Measurements from ENCODE around the gene CNPY3.

CNPY3 gene

DNA sequence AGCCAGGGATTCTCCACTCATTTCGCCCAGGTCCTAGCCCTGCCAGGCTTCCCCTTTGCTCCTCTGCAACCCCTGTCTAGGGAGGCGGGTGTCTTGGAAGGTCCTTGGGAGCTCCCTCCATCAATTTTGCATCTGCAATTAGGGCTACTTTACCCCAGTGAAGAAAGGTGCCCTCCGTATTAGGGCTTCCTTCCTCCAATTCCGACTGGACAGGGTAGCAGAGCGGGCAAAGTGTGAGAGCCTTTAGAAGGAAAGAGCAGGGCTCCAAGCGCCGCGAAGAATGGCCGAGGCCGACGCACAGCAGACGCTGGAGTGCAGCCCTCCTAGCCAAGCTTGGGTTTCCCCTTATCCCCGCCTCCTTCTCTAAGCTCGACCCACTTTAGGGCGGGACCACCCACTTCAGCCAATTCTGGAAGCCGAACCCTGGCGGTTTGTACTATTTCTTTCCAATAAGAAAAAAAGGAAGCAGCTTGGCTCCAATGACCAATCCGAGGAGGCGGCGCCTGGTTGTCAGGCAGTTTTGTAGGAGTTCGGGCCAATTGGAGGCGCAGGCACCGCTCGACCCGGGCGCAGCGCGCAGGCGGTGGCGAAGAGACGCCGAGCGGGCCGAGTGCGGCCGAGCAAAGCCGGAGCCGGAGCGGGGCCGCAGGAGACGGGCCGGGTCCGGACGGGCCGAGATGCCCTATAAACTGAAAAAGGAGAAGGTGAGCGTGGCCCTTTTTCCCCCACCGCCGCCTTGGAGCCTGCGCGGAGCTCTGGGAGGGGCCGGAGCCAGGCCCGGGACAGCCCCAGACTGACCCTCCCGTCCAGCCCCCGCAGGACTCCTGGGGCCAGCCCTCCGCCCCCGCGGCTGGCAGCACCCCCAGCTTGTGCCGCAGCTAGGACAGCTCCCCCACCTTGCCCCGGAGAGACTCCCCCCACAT is 55.0 kb downstream of the CNPY3 start, which contains the start of gene PPP2R5D:
Gene PPP2R5D (plus strand): TSS at position 570 of the 923 bp plus-strand sequence. CDS start 108 bp downstream, at position 678.
- Histone ChIP-seq H3K9me3 (ENCODE audit: control insufficient read depth, insufficient read depth, low read length) (no peaks in the 10 kb centered on the region), H3K4me3 (ENCODE audit: low read depth, low read length) (peak within 1 kb of the TSS; percentile 81), H3K36me3 (ENCODE audit: control insufficient read depth, insufficient read depth, low read length) (peaks cover 6% of the 10 kb centered on the region; the same call in 1 of the 2 replicates), H3K4me1 (ENCODE audit: control insufficient read depth, insufficient read depth, low read length) (peaks cover 7% of the 10 kb centered on the region), H3K27ac (ENCODE audit: low read depth, low read length) (peak within 1 kb of the TSS; percentile 85), H3K9ac (ENCODE audit: low read depth, low read length) (peak within 1 kb of the TSS; percentile 72), H3K27me3 (ENCODE audit: control insufficient read depth, insufficient read depth, low read length) (no peaks in the 10 kb centered on the region)

DNA sequence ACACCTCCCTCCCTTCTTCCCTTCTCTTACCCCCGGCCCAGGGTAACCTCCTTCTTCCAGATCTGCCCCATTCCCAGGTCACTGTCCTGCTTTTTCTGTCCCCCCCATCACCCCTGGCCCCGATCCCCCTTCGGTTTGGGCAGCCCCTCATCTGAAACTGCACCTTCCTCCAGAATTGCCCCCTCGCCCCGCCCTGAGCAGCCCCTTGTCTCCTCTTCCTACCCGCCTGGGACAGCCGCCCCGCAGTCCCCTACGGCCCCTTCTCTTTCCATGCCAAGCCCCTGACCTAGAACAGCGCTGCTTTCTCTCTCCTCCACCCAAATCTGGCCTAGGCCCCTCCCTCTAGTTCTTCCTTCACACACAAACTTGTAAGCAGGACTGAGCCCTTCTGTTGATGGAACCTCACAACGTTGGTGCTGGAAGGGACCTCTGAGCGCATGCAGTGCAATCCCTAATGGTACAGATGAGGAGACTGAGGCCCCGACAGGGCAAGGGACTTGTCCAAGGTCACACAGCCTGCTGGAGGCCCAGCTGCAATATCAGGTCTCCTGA is 55.7 kb downstream of the CNPY3 start:
- Histone ChIP-seq H3K4me3 (ENCODE audit: low read depth, low read length) (peak overlapping the region; percentile 79), H3K9ac (ENCODE audit: low read depth, low read length) (no peak overlapping the region), H3K27me3 (ENCODE audit: control insufficient read depth, insufficient read depth, low read length) (no peaks in the 10 kb centered on the region), H3K27ac (ENCODE audit: low read depth, low read length) (no peak overlapping the region), H3K36me3 (ENCODE audit: control insufficient read depth, insufficient read depth, low read length) (peaks cover 13% of the 10 kb centered on the region; the same call in 1 of the 2 replicates), H3K9me3 (ENCODE audit: control insufficient read depth, insufficient read depth, low read length) (no peaks in the 10 kb centered on the region), H3K4me1 (ENCODE audit: control insufficient read depth, insufficient read depth, low read length) (no peaks in the 10 kb centered on the region)

DNA sequence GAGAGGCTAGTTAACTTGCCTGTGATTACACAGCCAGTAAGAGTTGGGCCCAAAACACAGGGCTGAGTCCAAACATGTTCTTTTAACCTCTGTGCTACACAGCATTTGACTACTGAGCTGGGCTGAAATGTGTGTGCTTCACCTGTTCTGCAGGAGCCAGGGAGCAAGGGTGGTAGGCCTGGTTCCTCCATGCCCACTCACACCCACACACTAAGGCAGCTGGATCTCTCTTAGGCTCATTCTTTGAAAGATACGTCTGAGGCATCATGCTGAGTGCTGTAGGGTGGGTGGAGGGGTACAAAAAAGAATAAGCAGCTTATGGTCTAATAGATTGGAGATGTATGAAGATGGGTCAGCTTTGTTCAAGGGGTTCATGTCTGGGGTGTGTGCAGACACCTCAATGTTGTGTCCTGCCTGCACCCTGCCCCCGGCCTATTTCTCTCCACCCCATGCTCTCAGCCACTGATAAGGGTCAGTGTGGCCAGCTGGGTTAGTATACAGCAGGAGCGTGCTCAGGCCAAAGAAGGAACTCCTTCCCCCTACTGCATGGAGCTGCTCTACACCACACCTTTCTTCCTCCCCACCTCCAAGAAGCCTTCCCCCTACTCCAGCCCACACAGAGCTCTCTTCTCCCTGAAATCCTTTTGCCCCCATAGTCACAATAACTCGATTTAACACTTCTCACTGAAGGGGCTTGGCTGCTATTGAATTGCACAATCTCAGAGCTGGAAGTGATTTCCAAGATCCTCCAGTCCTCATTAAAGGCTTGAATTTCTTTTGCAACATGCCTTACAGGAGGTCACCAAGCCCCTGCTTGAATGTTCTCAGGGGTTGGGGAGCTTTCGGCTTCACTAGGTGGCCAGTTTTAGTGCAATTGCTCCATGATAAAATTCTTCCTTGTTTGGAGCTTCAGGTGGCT is 58.5 kb downstream of the CNPY3 start:
- peaks cover 29% of the 10 kb centered on the region for H3K36me3 ChIP-seq (ENCODE audit: control insufficient read depth, insufficient read depth, low read length)
- H3K27me3 ChIP-seq (ENCODE audit: control insufficient read depth, insufficient read depth, low read length) = no peaks in the 10 kb centered on the region
- H3K4me1 ChIP-seq (ENCODE audit: control insufficient read depth, insufficient read depth, low read length) = no peaks in the 10 kb centered on the region
- no peaks in the 10 kb centered on the region for H3K9me3 ChIP-seq (ENCODE audit: control insufficient read depth, insufficient read depth, low read length)
- no peak overlapping the region for H3K4me3 ChIP-seq (ENCODE audit: low read depth, low read length)
- no peak overlapping the region for H3K27ac ChIP-seq (ENCODE audit: low read depth, low read length)
- H3K9ac ChIP-seq (ENCODE audit: low read depth, low read length) = no peak overlapping the region

DNA sequence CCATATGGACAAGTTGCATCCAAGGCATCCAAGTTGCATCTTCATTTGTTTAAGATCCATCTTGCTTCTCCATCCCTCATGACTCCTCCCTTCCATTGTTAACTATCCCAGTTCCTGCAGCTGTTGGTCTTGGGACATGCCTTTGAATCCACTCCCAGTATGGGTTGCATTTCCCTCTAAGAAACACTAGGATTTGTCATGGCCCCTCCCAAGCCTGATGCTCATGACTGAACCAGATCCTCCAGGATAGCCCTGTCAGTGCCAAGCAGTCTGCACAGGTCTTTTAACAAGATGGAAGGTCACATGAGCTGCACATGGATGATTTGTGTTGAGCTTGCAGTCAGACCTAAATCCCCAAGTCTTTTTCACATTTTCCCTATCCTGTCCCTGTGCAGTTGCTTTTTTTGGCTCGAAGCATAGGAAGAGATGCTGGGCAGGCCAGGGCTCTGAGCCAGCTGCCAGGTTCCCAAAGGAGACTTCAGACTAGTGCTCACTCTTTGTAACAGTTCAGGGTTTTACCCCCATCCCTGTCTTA is 59.3 kb downstream of the CNPY3 start:
- Histone ChIP-seq H3K4me1 (ENCODE audit: control insufficient read depth, insufficient read depth, low read length) (no peaks in the 10 kb centered on the region), H3K36me3 (ENCODE audit: control insufficient read depth, insufficient read depth, low read length) (peaks cover 31% of the 10 kb centered on the region), H3K9me3 (ENCODE audit: control insufficient read depth, insufficient read depth, low read length) (no peaks in the 10 kb centered on the region), H3K27ac (ENCODE audit: low read depth, low read length) (no peak overlapping the region), H3K9ac (ENCODE audit: low read depth, low read length) (no peak overlapping the region), H3K27me3 (ENCODE audit: control insufficient read depth, insufficient read depth, low read length) (no peaks in the 10 kb centered on the region), H3K4me3 (ENCODE audit: low read depth, low read length) (no peak overlapping the region)
